H9 (cell line): Measurements from ENCODE around the gene TMEM30B. TPM values are rescaled to one million over a fixed set of nuclear protein-coding genes. Genes with fewer than 3 reads are reported as not detected.

Experiments used
- DNase-seq: peaks from one replicate; pipeline ENCODE4 v3.0.0-alpha.2; 2017
- H2AFZ ChIP-seq: one replicate; pipeline ENCODE4 v1.6.1; 2013; ENCODE audit warnings: mild to moderate bottlenecking, low read length, control low read depth, moderate library complexity
- H2AK5ac ChIP-seq: 2 replicates; pipeline ENCODE4 v1.6.1; 2013; ENCODE audit warnings: low read length, control low read depth, mixed read lengths; ENCODE audit not compliant: insufficient read length
- H2BK120ac ChIP-seq: one replicate; pipeline ENCODE4 v1.6.1; 2013; ENCODE audit warnings: low read depth, mild to moderate bottlenecking, low read length, control low read depth, inconsistent platforms; ENCODE audit not compliant: poor library complexity, severe bottlenecking
- H2BK12ac ChIP-seq: 2 replicates; pipeline ENCODE4 v1.6.1; 2013; ENCODE audit warnings: low read length, control low read depth, mixed read lengths, low read depth; ENCODE audit not compliant: insufficient read length
- H2BK15ac ChIP-seq: 2 replicates; pipeline ENCODE4 v1.6.1; 2013; ENCODE audit warnings: low read depth, low read length, control low read depth
- H2BK20ac ChIP-seq: one replicate; pipeline ENCODE4 v1.6.1; 2013; ENCODE audit warnings: low read depth, mild to moderate bottlenecking, low read length, control low read depth, inconsistent platforms; ENCODE audit not compliant: poor library complexity, severe bottlenecking
- H2BK5ac ChIP-seq: 2 replicates; pipeline ENCODE4 v1.6.1; 2013; ENCODE audit warnings: low read length, control low read depth, mixed read lengths; ENCODE audit not compliant: insufficient read length
- H3K14ac ChIP-seq: 2 replicates; pipeline ENCODE4 v1.6.1; 2013; ENCODE audit warnings: low read length, control low read depth; ENCODE audit not compliant: insufficient read depth
- H3K18ac ChIP-seq: 2 replicates; pipeline ENCODE4 v1.6.1; 2013; ENCODE audit warnings: low read depth, mild to moderate bottlenecking, mixed read lengths, low read length, control low read depth; ENCODE audit not compliant: insufficient read length
- H3K23ac ChIP-seq: 2 replicates; pipeline ENCODE4 v1.6.1; 2013; ENCODE audit warnings: low read length, control low read depth, mixed read lengths, low read depth; ENCODE audit not compliant: insufficient read length
- H3K23me2 ChIP-seq: 2 replicates; pipeline ENCODE4 v1.6.1; 2013; ENCODE audit warnings: low read depth, mild to moderate bottlenecking, mixed read lengths, low read length, control low read depth; ENCODE audit not compliant: insufficient read length, poor library complexity, severe bottlenecking
- H3K27ac ChIP-seq: 2 replicates; pipeline ENCODE4 v1.5.1; 2013; ENCODE audit warnings: low read length, control low read depth, mixed read lengths, low read depth; ENCODE audit not compliant: insufficient read length
- H3K27me3 ChIP-seq: 2 replicates; pipeline ENCODE4 v1.6.1; 2013; ENCODE audit warnings: low read length, control low read depth, inconsistent platforms; ENCODE audit not compliant: insufficient read depth
- H3K4ac ChIP-seq: 2 replicates; pipeline ENCODE4 v1.6.1; 2013; ENCODE audit warnings: low read depth, mild to moderate bottlenecking, control low read depth, inconsistent platforms, low read length, moderate library complexity
- H3K4me1 ChIP-seq: 2 replicates; pipeline ENCODE4 v1.6.1; 2013; ENCODE audit warnings: low read length, control low read depth, inconsistent platforms; ENCODE audit not compliant: insufficient read depth
- H3K4me2 ChIP-seq: 2 replicates; pipeline ENCODE4 v1.6.1; 2013; ENCODE audit warnings: low read length, control low read depth, mixed read lengths; ENCODE audit not compliant: insufficient read length, insufficient read depth
- H3K56ac ChIP-seq: 2 replicates; pipeline ENCODE4 v1.6.1; 2013; ENCODE audit warnings: low read depth, mild to moderate bottlenecking, mixed read lengths, low read length, control low read depth; ENCODE audit not compliant: insufficient read length
- H3K79me1 ChIP-seq: 2 replicates; pipeline ENCODE4 v1.6.1; 2013; ENCODE audit warnings: low read depth, mild to moderate bottlenecking, moderate library complexity, low read length, control low read depth, inconsistent platforms; ENCODE audit not compliant: insufficient read depth, poor library complexity, severe bottlenecking
- H3K79me2 ChIP-seq: 2 replicates; pipeline ENCODE4 v1.6.1; 2013; ENCODE audit warnings: low read length, control low read depth, inconsistent platforms; ENCODE audit not compliant: insufficient read depth
- H3K9ac ChIP-seq: 2 replicates; pipeline ENCODE4 v1.6.1; 2013; ENCODE audit warnings: low read length, control low read depth, mixed read lengths; ENCODE audit not compliant: insufficient read length; ENCODE audit errors: extremely low read depth
- H3K9me3 ChIP-seq: one replicate; pipeline ENCODE4 v1.6.1; 2013; ENCODE audit warnings: low read depth, low read length, inconsistent platforms; ENCODE audit not compliant: control insufficient read depth
- H3T11ph ChIP-seq: one replicate; pipeline ENCODE4 v1.6.1; 2013; ENCODE audit warnings: mild to moderate bottlenecking, low read length, control low read depth, inconsistent platforms
- H4K20me1 ChIP-seq: one replicate; pipeline ENCODE4 v1.6.1; 2013; ENCODE audit not compliant: control insufficient read depth, insufficient read length, insufficient read depth
- H4K5ac ChIP-seq: 2 replicates; pipeline ENCODE4 v1.6.1; 2013; ENCODE audit warnings: low read depth, mild to moderate bottlenecking, mixed read lengths, low read length, control low read depth; ENCODE audit not compliant: insufficient read length
- H4K8ac ChIP-seq: replicated peaks from 2 replicates; pipeline ENCODE4 v1.6.1; 2013; ENCODE audit warnings: low read length, control low read depth, mixed read lengths, low read depth; ENCODE audit not compliant: insufficient read length
- H4K91ac ChIP-seq: 2 replicates; pipeline ENCODE4 v1.6.1; 2013; ENCODE audit warnings: low read depth, mild to moderate bottlenecking, moderate library complexity, mixed read lengths, low read length, control low read depth; ENCODE audit not compliant: insufficient read length
- H3K27ac Mint-ChIP-seq, 3 experiments: 2 replicates in 2 of 3; 3 replicates in 1 of 3; pipeline ENCODE4 v1.8.0; 2020 to 2021; ENCODE audit warnings: mixed read lengths in 3 of 3, mild to moderate bottlenecking in 1 of 3, moderate library complexity in 1 of 3
- H3K27me3 Mint-ChIP-seq: 2 replicates; pipeline ENCODE4 v1.8.0; 2021; ENCODE audit warnings: low read depth, mild to moderate bottlenecking, moderate library complexity, mixed read lengths
- H3K36me3 Mint-ChIP-seq, 3 experiments: 2 replicates in 2 of 3; 3 replicates in 1 of 3; pipeline ENCODE4 v1.8.0; 2020 to 2021; ENCODE audit warnings: low read depth in 3 of 3, mixed read lengths in 3 of 3; ENCODE audit not compliant: insufficient read depth in 1 of 3
- H3K4me1 Mint-ChIP-seq, 2 experiments: 2 replicates each; pipeline ENCODE4 v1.8.0; 2020; ENCODE audit warnings: mixed read lengths in 2 of 2
- H3K4me3 Mint-ChIP-seq, 2 experiments: 2 replicates in 1 of 2; 3 replicates in 1 of 2; pipeline ENCODE4 v1.8.0; 2020 to 2021; ENCODE audit warnings: mild to moderate bottlenecking in 2 of 2, mixed read lengths in 2 of 2, moderate library complexity in 1 of 2
- H3K9me3 Mint-ChIP-seq, 2 experiments: 2 replicates in 1 of 2; 3 replicates in 1 of 2; pipeline ENCODE4 v1.8.0; 2020; ENCODE audit warnings: mild to moderate bottlenecking in 2 of 2, mixed read lengths in 2 of 2, moderate library complexity in 1 of 2
- CTCF ChIP-seq: fragments of 200-600 bp; sonication (generic); conservative IDR thresholded peaks from 3 replicates; pipeline ENCODE4 v1.8.0; 2021; ENCODE audit warnings: antibody characterized with exemption, mild to moderate bottlenecking
- WGBS: extraction: QIAGEN DNeasy Blood & Tissue Kit; methylation state at CpG from one replicate; pipeline ENCODE4 v1.1.7; 2013; ENCODE audit warnings: missing lambda C conversion rate, low lambda C conversion rate, mixed read lengths; ENCODE audit not compliant: insufficient read length; ENCODE audit errors: extremely low coverage; 5-methylcytosine and 5-hydroxymethylcytosine counted together
- total RNA-seq: library from RNA; stranded (reverse); gene quantifications from 2 replicates; pipeline ENCODE4 v1.2.1, GENCODE V29; 2021

TMEM30B gene
- total RNA-seq, 1 experiment from 2014 or later, result 12.2 TPM

DNA sequence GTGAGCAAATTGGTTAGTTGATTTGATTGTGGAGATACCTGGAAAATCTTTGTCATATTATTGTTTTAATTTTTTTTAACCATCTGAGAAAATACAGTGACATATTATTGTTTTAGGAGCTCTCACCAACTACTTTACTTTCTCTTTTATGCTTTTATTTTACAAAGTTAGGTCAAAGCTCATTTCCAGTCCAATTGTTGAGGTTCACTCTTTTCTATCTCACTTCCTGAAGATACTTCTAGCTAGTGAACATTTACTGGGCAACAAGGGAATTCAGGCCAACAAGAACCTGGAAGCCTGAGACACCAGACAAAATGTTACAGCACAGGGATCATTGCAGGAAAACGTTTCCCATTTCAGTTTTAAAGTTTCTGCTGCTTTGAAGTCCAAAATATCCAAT, 3.9 kb downstream of the TMEM30B start:
- Histone ChIP-seq H3K18ac (no peak overlapping the region), H3K27me3 (no peaks in the 10 kb centered on the region; the same call in 1 of the 2 replicates), H4K91ac (no peak overlapping the region), H2BK15ac (no peak overlapping the region), H2AK5ac (no peak overlapping the region), H2BK120ac (no peak overlapping the region), H2AFZ (no peak overlapping the region), H3K56ac (no peak overlapping the region), H3K9me3 (no peaks in the 10 kb centered on the region), H2BK12ac (no peak overlapping the region), H3K4me2 (no peak overlapping the region), H2BK20ac (no peak overlapping the region), H3T11ph (no peak overlapping the region), H3K79me2 (no peaks in the 10 kb centered on the region), H3K4ac (no peak overlapping the region), H3K79me1 (no peaks in the 10 kb centered on the region), H3K23ac (no peak overlapping the region), H4K20me1 (peaks cover 4% of the 10 kb centered on the region), H2BK5ac (no peak overlapping the region), H3K9ac (no peak overlapping the region), H3K14ac (no peak overlapping the region), H3K4me1 (no peaks in the 10 kb centered on the region), H3K27ac (no peak overlapping the region), H3K23me2 (peaks cover 11% of the 10 kb centered on the region), H4K5ac (no peak overlapping the region), H4K8ac (no peak overlapping the region)
- peaks cover 27% of the 10 kb centered on the region for H3K27me3 Mint-ChIP-seq
- no peak overlapping the region for H3K27ac Mint-ChIP-seq
- TF ChIP-seq CTCF, result no peak
- H3K36me3 Mint-ChIP-seq, result peaks cover 0 to 3% (median 2%) of the 10 kb centered on the region in 3 experiments; a peak in 1 of 7 replicates
- WGBS, result no CpG with 5 or more reads among the region's 1 CpG
- no peak overlapping the region for H3K4me3 Mint-ChIP-seq
- H3K4me1 Mint-ChIP-seq, result peaks cover 14 to 15% of the 10 kb centered on the region in 2 experiments
- no peaks in the 10 kb centered on the region; a peak in 1 of 5 replicates for H3K9me3 Mint-ChIP-seq
- DNase-seq, result no peak
